Fibroblast of skin of back (primary cell): Measurements from ENCODE around the gene F10.

Experiments used
- DNase-seq: peaks from one replicate; pipeline ENCODE4 v3.0.0-alpha.2; 2013

Gene F10

DNA sequence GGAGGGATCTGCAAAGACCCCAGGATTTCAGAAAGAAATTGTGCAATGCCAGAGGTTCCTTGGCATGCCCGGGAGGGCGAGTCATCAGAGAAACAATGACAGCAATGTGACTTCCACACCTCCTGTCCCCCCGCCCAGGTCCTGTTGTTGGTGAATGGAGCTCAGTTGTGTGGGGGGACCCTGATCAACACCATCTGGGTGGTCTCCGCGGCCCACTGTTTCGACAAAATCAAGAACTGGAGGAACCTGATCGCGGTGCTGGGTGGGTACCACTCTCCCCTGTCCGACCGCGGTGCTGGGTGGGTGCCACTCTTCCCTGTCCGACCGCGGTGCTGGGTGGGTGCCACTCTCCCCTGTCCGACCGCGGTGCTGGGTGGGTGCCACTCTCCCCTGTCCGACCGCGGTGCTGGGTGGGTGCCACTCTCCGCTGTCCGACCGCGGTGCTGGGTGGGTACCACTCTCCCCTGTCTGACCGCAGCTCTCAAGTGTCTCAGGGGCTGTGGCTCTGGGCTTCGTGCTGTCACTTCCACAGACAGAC lies 5.2 kb upstream of the F10 start:
- peak; percentile 30 for DNase-seq

DNA sequence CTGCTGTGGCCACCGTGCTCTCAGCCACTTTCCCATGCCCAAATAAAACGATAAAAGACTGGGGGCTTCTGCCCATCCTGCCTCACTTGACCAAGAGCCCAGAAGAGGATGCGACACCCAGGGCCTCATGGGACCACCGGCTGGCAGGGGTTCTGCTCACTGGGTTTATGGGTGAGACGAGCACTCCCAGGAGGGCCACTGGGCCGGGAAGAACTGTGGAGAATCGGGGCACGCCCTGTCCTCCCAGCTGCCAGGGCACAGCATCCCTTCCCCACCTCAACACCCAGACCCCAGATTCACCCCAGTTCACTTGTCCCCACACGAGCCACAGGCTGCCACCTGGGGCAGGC lies 4.7 kb upstream of the F10 start:
- no peak for DNase-seq

DNA sequence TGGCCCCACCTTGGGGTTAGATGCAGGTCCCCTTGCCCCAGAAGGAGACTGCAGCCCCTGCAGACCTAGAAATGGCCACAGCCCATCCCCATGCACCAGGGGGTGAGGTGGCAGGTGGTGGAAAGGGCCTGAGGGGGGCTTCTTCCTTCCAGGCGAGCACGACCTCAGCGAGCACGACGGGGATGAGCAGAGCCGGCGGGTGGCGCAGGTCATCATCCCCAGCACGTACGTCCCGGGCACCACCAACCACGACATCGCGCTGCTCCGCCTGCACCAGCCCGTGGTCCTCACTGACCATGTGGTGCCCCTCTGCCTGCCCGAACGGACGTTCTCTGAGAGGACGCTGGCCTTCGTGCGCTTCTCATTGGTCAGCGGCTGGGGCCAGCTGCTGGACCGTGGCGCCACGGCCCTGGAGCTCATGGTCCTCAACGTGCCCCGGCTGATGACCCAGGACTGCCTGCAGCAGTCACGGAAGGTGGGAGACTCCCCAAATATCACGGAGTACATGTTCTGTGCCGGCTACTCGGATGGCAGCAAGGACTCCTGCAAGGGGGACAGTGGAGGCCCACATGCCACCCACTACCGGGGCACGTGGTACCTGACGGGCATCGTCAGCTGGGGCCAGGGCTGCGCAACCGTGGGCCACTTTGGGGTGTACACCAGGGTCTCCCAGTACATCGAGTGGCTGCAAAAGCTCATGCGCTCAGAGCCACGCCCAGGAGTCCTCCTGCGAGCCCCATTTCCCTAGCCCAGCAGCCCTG lies 4.2 kb upstream of the F10 start:
- no peak for DNase-seq

DNA sequence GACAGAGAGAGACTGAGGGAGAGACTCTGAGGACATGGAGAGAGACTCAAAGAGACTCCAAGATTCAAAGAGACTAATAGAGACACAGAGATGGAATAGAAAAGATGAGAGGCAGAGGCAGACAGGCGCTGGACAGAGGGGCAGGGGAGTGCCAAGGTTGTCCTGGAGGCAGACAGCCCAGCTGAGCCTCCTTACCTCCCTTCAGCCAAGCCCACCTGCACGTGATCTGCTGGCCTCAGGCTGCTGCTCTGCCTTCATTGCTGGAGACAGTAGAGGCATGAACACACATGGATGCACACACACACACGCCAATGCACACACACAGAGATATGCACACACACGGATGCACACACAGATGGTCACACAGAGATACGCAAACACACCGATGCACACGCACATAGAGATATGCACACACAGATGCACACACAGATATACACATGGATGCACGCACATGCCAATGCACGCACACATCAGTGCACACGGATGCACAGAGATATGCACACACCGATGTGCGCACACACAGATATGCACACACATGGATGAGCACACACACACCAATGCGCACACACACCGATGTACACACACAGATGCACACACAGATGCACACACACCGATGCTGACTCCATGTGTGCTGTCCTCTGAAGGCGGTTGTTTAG lies 3.3 kb upstream of the F10 start:
- no peak for DNase-seq

DNA sequence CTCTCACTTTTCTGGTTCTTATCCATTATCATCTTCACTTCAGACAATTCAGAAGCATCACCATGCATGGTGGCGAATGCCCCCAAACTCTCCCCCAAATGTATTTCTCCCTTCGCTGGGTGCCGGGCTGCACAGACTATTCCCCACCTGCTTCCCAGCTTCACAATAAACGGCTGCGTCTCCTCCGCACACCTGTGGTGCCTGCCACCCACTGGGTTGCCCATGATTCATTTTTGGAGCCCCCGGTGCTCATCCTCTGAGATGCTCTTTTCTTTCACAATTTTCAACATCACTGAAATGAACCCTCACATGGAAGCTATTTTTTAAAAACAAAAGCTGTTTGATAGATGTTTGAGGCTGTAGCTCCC lies 2.8 kb upstream of the F10 start:
- DNase-seq: no peak

DNA sequence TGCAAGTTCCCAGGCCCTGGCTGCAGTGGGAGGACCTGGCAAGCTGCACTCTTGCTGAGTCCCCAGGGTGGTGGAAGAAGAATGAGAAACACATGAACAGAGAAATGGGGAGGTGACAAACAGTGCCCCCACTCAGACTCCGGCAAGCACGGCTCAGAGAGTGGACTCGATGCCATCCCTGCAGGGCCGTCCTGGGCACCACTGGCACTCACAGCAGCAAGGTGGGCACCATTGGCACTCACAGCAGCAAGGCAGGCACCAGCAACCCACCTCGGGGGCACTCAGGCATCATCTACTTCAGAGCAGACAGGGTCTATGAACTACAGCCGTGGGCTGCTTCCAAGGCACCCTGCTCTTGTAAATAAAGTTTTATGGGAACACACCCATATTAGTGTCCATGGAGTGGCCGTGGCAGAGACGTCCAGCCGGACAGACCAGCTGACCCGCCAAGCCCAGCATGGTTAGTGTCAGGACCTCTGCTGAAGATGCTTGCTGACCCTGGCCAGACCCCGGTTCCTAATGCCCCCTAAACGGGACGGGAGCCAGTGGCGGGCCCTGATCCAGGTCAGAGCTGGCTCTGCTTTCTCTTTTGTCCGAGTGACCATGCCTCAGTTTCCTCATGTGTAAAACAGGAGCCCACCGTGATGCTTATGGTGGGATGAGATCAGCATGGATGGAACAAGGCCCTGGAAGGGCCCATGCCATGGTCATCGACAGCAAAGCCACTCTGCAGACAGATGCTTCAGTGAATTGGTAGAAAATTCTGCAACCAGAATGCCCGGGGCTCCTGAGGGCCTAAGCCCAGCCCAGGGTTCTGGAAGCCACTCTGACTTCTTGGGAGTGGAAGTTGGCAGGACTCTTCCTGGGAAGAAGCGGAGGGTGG lies 2.1 kb upstream of the F10 start:
- no peak for DNase-seq

DNA sequence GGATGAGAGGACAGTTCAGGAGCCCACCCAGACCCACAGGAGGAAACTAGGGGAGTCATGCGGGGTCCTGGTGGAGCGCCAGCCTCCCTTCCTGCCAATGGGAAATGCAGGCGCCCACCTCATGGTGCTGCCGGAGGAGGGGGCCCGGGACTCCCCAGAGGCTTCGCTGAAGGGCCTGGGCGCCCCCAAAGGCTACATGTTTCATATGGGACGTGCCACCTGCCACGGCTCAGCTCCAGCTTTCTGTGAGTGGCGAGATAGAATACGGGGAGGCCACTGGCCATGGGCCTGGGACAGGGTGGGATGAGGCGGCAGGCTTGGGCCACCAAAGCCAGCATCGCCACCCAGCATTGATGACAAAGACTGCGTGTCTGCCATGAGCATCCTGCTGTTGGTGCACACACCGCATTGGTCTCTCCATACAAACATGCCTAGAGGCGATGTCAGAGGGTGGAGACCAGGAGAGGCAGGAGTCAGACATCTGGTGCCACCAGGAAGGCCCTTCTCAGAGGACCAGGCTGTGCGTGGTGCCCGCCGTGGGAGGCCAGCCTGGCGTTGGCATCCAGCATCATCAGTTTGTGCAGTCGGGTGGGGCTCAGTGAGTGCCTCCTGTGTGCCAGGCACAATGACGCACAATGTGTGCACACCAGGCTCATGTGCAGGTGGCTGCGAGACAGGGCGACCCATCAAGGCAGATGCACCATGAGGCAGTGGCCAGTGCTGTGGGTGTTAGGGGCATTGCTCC lies 1.2 kb upstream of the F10 start:
- DNase-seq: no peak

DNA sequence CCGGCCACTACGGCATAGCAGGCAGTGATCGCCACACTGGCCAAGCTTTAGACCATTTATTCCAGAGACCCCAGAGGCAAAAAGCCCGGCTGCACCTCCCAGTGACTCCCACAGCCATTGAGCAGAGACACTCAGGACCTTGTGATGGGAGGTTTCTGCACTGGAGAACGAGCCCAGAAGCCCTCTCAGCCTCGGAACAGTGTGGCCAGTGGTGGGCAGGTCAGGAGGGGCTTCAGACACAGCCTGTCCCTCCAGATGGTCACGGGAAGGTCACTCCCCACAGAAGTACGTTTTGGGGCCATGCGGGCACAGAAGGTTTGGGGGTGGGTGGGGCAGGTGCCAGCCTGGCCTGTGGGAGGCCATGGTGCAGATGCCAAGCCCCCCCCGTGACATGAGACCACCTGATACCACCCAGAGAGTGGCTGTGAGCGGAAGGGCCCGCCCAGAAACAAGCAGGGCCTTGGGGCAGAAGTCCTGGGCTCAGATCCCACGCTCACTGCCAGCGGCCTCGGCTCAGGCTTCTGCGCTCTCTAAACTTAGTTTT lies 599 bp upstream of the F10 start:
- DNase-seq: no peak

DNA sequence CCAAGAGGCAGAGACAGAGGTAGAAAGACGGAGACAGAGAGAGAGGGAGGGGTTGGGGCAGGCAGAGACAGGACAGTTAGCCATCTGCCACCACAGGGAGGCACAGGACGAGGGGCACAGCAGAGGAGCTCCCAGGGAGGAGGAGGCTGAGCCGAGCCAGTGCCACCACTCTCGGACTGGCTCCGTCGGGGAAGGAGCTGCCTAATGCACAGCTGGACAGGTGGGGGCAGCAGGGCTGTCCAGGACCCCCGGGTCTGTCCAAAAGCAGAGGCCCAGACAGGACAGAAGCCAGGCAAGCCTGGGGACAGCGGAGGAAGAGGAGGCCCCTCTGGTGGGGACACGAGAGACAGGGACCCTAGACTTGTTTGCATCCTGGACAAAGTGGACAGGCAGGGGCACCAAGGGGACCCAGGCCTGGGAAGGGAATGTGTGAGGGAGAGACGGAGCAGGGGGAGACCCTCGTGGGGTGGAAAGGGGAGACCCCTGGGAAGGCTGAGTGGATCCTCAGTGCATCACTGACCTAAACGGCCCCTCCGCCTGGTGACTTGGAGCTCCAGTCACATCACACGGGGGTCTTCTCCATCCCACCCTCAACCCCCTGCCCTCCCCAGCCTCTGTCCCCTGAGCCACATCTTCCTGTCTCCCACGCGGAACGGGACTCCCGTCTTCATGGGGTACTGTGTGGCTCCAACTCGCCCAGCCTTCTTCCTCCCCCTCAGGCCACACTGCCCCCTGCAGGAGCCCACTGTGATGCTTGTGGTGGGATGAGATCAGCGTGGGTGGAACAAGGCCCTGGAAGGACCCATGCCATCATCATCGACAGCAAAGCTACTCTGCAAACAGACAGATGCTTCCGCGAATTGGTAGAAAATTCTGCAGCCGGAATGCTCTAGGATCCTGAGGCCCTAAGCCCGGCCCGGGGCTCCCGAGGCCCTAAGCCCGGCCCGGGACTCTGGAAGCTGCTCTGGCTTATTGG lies 915 bp downstream of the F10 start:
- no peak for DNase-seq

DNA sequence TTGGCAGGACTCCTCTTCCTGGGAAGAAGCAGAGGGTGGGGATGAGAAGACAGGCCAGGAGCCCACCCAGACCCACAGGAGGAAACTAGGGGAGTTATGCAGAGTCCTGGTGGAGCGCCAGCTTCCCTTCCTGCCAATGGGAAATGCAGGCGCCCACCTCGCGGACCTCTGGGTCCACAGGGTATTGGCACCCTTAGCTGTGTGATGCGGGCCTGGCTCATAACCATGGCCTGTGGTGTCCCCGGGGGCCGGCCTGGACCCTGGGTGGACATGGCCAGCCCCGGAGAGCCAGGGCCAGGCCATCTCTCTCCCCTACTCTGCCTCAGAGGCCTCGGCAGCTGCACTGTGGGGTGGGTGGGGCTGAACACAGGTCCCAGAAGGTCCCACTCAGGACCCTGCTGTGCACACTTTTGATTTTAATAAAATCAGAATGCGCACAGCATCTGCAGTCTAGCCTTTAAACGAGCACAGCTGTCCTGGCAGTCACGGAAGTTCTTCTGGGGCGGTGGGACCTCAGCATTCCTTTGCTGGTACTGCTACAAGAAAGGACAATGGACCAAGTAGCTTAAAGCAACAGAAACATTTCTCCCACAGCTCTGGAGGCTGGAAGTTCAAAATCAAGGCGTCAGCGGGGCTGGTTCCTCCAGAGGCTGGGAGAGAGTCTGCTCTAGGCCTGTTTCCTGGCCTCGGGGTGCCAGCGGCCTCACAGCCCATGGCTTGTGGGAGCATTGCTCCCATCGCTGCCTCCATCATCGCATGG lies 1.8 kb downstream of the F10 start:
- DNase-seq: no peak

DNA sequence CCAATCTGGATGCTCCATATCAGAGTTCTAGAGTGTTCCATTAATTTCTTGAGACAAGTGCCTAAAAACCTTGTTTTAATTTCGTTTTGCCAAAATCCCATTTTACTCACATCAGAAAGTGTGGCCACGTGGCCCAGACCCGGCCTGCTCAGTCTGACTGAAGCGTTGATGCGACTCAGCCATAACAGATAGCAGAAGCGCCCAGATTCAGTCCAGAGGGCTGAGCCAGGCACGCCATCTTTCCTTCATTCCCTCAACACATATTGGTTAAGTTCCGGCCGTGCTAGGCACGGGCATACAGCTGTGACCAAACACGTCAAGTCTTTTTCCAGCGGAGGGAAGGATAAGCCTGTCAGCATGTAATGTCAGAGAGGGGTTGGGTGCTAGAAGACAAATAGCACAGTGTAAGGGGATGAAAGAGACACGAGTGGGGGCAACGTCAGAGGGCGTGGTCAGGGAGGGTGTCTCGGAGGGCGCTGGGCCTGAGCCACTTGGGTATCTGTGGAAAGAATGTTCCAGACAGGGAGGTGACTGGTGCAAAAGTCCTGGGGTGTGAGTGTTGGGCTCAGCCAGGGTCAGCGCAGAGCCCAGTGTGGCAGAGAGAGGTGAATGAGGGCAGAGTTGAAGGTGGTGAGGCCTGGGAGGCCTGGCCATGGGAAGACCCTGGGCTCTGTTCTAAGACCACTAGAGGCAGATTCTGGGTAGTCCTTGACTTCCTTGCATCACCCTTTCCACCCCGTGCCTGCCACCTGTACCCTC lies 3.1 kb downstream of the F10 start:
- no peak for DNase-seq

DNA sequence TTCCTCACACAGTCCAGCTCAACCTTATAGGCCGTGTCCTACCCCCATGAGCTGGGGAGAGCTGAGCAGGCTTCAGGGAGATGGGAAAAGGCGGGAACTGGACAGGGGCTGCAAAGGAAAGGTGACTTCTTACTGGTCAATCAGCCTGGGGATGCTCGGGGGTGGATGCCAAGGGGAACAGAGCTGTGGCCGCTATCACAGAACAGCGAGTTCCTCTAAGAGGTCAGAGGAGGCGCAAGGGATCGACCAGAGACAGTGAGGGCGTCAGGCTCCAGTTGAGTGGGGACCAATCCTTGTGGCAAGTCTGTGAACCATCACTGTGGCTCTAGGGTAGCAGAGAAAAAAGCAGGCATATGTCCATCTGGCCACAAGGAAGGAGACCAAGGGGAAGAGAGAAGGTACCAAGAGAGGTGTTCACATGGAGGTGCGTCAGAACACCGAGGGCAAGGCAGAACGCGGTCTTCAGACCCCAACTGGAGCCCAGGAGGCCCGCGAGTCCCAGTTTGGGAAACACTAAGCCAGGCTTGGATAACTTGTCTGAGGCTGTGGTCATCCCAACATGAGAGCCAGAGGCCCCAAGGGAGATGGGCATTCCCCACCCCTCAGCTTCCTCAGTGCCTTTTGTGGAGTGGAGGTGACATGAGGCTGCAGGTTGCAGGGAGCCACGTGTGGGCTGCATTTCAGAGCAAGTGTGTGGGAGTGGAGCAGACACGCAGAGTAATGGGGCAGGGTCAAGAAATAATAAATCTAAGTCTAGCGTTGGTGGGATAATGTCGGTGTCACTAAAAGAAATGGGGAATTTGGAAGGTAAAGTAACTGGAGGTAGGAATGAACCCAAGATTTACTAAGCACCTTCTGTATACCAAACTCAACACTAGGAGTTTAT lies 3.9 kb downstream of the F10 start:
- no peak for DNase-seq

DNA sequence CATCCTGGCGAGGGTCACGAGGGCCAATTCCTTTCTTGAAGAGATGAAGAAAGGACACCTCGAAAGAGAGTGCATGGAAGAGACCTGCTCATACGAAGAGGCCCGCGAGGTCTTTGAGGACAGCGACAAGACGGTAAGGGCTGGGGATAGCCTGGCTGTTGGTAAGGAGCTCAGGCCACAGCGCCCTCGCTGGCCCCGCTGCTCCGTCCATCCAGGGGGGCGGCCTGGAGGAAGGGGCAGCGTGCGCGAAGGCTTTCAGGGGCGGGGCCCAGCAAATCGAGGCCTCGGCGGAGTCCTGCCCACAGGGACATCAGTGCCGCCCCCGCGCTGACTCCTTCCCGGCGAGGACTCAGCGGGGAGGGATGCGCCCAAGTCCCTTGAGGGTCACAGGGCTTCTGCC lies 6.9 kb downstream of the F10 start:
- DNase-seq: no peak

DNA sequence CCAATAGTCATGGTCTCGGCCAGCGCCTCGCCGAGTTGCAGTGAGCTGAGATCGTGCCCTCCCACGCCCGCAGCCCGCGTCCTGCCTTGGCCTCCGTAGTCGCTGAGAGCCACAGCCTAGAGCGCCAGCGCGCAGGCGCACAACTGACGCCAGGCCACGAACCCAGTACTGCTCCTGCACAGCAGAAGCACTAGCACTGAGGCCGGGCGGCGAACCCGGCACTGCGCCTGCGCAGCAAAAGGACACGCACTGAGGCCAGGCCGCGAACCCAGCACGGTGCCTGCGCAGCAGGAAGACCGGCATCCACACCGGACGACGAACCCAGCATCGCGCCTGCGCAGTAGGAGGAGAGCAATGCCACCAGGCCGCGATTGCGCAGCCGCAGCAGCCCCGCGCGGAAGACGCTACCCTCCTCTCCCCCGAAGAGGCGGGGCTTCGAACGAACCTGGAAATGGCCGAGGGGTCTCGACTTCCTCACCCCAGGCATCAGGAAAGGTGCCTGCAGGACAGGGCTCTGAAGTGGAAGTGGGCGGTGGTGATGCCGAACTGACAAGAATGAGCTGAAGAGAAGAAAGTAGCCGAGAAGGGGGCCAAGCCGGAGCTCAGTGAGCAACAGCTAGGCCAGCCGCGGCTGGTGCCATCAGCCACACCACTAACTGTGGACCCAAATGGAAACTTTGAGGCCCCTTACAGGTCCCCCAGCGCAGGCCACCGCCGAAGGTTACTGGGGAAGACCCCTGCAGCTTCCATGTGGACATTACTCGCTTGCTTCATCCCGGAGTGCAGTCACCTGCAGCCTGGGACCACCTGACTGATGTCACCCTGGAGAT lies 7.5 kb downstream of the F10 start:
- DNase-seq: no peak

DNA sequence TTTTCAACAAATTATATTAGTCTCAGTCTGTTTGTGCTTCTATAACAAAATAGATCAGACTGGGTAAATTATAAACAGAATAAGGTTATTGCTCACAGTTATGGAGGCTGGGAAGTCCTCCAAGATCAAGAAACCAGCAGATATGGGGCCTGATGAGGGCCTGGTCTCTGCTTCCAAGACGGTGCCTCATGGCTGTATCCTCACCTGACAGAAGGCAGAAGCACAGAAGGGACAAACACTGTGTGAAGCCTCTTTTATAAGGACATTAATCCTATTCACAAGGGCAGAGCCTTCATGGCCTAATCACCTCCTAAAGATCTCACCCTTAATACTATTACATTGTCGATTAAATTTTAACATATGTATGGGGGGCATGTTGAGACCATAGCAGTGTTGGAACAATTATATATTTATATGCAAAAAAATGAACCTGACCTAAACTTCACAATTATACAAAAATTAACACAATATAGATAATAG lies 12.7 kb downstream of the F10 start:
- DNase-seq: no peak

DNA sequence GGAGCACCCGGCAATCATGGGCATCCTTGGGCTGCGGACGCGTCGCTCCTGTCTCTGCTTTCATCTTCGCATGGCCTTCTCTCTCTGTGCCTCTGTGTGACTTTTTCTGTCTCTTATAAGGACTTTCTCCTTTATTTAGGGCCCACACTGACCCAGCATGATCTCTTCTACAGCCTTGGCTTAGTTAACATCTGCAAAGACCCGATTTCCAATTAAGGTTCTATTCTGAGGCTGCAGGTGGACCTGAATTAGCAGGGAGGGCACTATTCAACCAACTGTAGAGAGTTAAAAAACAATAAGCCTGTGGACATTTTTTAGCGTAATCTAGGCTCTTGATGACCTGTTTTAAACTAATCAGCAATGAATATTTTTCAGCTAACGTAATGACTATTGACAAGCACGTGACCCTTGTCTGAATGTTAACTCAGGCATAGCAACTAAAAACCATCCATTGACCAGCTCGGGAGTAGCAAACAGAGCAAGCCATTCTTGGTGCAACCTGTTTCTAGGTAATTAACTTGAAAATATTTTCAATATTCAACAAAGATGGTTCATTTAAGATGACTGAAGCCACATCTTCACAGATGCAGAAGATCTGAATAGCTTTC lies 15.2 kb downstream of the F10 start:
- DNase-seq: no peak
